H1 (cell line): ENCODE measurements around the gene IL1RAPL1. TPM values are rescaled to one million over a fixed set of nuclear protein-coding genes. Genes with fewer than 3 reads are reported as not detected.

Experiments
- CTCF ChIA-PET: fragments of 300-600 bp; sonication (Branson Sonifier 250); formaldehyde crosslinking; loops from one replicate; lab custom pipeline; 2021; ENCODE audit not compliant: partially characterized antibody; lab: Charles Lee
- POLR2A ChIA-PET: fragments of 300-600 bp; sonication (Branson Sonifier 250); formaldehyde crosslinking; loops from one replicate; lab custom pipeline; 2021; ENCODE audit warnings: inconsistent platforms; ENCODE audit not compliant: partially characterized antibody; lab: Charles Lee
- DNase-seq, 2 experiments: peaks; one replicate each; pipeline versions ENCODE4 v3.0.0 to v3.0.0-alpha.2; 2010 to 2022; ENCODE audit warnings: low spot score in 2 of 2, low read depth in 1 of 2, mixed read lengths in 1 of 2
- FAIRE-seq: peaks from 2 replicates; lab custom pipeline; 2011; peaks lifted over from hg19 to GRCh38; lab: Jason Lieb, UNC
- H2AFZ ChIP-seq: 2 replicates; pipeline ENCODE4 v1.8.1; 2012; ENCODE audit warnings: low read length, inconsistent platforms
- H2AK5ac ChIP-seq: 2 replicates; pipeline ENCODE4 v1.6.1; 2013; ENCODE audit warnings: low read depth, low read length
- H2BK120ac ChIP-seq: replicated peaks from 2 replicates; pipeline ENCODE3; 2013; ENCODE audit warnings: low read depth, low read length, inconsistent platforms
- H2BK12ac ChIP-seq: 2 replicates; pipeline ENCODE4 v1.6.1; 2013; ENCODE audit warnings: low read depth, low read length
- H2BK15ac ChIP-seq: 2 replicates; pipeline ENCODE4 v1.6.1; 2013; ENCODE audit warnings: low read length
- H2BK20ac ChIP-seq: 2 replicates; pipeline ENCODE4 v1.6.1; 2013; ENCODE audit warnings: low read length
- H2BK5ac ChIP-seq: 2 replicates; pipeline ENCODE4 v1.6.1; 2013; ENCODE audit warnings: low read depth, low read length
- H3K14ac ChIP-seq: 2 replicates; pipeline ENCODE4 v1.6.1; 2013; ENCODE audit warnings: inconsistent platforms; ENCODE audit not compliant: insufficient read length
- H3K18ac ChIP-seq: 2 replicates; pipeline ENCODE4 v1.6.1; 2013; ENCODE audit warnings: low read length; ENCODE audit errors: extremely low read depth
- H3K23ac ChIP-seq: 2 replicates; pipeline ENCODE4 v1.6.1; 2013; ENCODE audit warnings: inconsistent platforms; ENCODE audit not compliant: insufficient read length
- H3K23me2 ChIP-seq: 2 replicates; pipeline ENCODE4 v1.6.1; 2013; ENCODE audit warnings: low read depth, low read length
- H3K27ac ChIP-seq: 2 replicates; pipeline ENCODE4 v1.6.1; 2011; ENCODE audit warnings: low read depth, low read length, inconsistent platforms
- H3K27me3 ChIP-seq, 4 experiments: replicated peaks in 1 of 4; 1 replicate in 1 of 4; 2 replicates in 3 of 4; pipeline versions ENCODE4 v1.6.1 to v1.8.1; 2011 to 2013; ENCODE audit warnings: low read length in 3 of 4, mild to moderate bottlenecking in 3 of 4, inconsistent platforms in 2 of 4, mixed read lengths in 2 of 4, moderate library complexity in 1 of 4; ENCODE audit not compliant: control insufficient read depth in 3 of 4, insufficient read depth in 3 of 4; ENCODE audit errors: extremely low read depth in 1 of 4
- H3K36me3 ChIP-seq, 4 experiments: 2 replicates each; pipeline versions ENCODE4 v1.6.1 to v1.8.1; 2011 to 2013; ENCODE audit warnings: mild to moderate bottlenecking in 4 of 4, low read length in 3 of 4, moderate library complexity in 2 of 4, control low read depth in 1 of 4, inconsistent platforms in 1 of 4; ENCODE audit not compliant: insufficient read depth in 4 of 4, control insufficient read depth in 2 of 4
- H3K4ac ChIP-seq: replicated peaks from 2 replicates; pipeline ENCODE3; 2013; ENCODE audit warnings: low read length, low read depth, mixed read lengths, inconsistent platforms; ENCODE audit not compliant: insufficient read length
- H3K4me1 ChIP-seq, 4 experiments: replicated peaks in 1 of 4; 1 replicate in 1 of 4; 2 replicates in 3 of 4; pipeline versions ENCODE4 v1.6.1 to v1.8.1; 2011 to 2013; ENCODE audit warnings: low read length in 3 of 4, inconsistent platforms in 2 of 4, mixed read lengths in 1 of 4; ENCODE audit not compliant: insufficient read depth in 4 of 4, control insufficient read depth in 3 of 4
- H3K4me2 ChIP-seq, 2 experiments: 2 replicates each; pipeline versions ENCODE4 v1.6.1 to v1.8.1; 2011 to 2013; ENCODE audit warnings: low read depth in 2 of 2, low read length in 2 of 2, control low read depth in 1 of 2, inconsistent platforms in 1 of 2, mild to moderate bottlenecking in 1 of 2; ENCODE audit not compliant: insufficient read depth in 1 of 2
- H3K4me3 ChIP-seq, 4 experiments: fragments of 200-600, 300-600 bp in 1 of 4; sonication (generic), shearing (Covaris generic), sonication (Bioruptor Twin) in 1 of 4; 2 replicates each; pipeline versions ENCODE4 v1.5.1 to v1.8.1; 2011 to 2016; ENCODE audit warnings: low read length in 4 of 4, low read depth in 3 of 4, control low read depth in 2 of 4, inconsistent platforms in 2 of 4, mild to moderate bottlenecking in 2 of 4, mixed read lengths in 1 of 4, moderate library complexity in 1 of 4; ENCODE audit not compliant: insufficient read depth in 2 of 4; ENCODE audit errors: extremely low read depth in 1 of 4
- H3K56ac ChIP-seq: replicated peaks from 2 replicates; pipeline ENCODE3; 2013; ENCODE audit warnings: low read depth, mild to moderate bottlenecking, mixed read lengths, low read length, inconsistent platforms; ENCODE audit not compliant: insufficient read length
- H3K79me1 ChIP-seq: 2 replicates; pipeline ENCODE4 v1.6.1; 2013; ENCODE audit warnings: low read depth, low read length, control low read depth
- H3K79me2 ChIP-seq, 2 experiments: 2 replicates each; pipeline versions ENCODE4 v1.6.1 to v1.8.1; 2012 to 2013; ENCODE audit warnings: low read length in 2 of 2, mild to moderate bottlenecking in 2 of 2, inconsistent platforms in 1 of 2; ENCODE audit not compliant: insufficient read depth in 2 of 2, control insufficient read depth in 1 of 2
- H3K9ac ChIP-seq, 4 experiments: replicated peaks in 1 of 4; 1 replicate in 1 of 4; 2 replicates in 3 of 4; pipeline versions ENCODE4 v1.6.1 to v1.8.1; 2011 to 2013; ENCODE audit warnings: low read depth in 3 of 4, low read length in 3 of 4, control low read depth in 2 of 4, mild to moderate bottlenecking in 2 of 4, moderate library complexity in 2 of 4, inconsistent platforms in 1 of 4; ENCODE audit errors: extremely low read depth in 1 of 4
- H3K9me3 ChIP-seq, 2 experiments: 2 replicates each; pipeline versions ENCODE4 v1.6.1 to v1.8.1; 2012 to 2013; ENCODE audit warnings: mild to moderate bottlenecking in 2 of 2, moderate library complexity in 2 of 2, control low read depth in 1 of 2, inconsistent platforms in 1 of 2, low read depth in 1 of 2, low read length in 1 of 2, mixed read lengths in 1 of 2; ENCODE audit not compliant: insufficient read depth in 2 of 2
- H4K20me1 ChIP-seq, 2 experiments: replicated peaks in 1 of 2; 2 replicates each; pipeline versions ENCODE3 to v1.8.1; 2011 to 2013; ENCODE audit warnings: inconsistent platforms in 2 of 2, low read length in 2 of 2, mild to moderate bottlenecking in 1 of 2; ENCODE audit not compliant: insufficient read depth in 2 of 2, control insufficient read depth in 1 of 2
- H4K5ac ChIP-seq: 2 replicates; pipeline ENCODE4 v1.6.1; 2013; ENCODE audit warnings: low read length, low read depth, mixed read lengths, inconsistent platforms; ENCODE audit not compliant: insufficient read length
- H4K8ac ChIP-seq: 2 replicates; pipeline ENCODE4 v1.8.0; 2013; ENCODE audit warnings: mild to moderate bottlenecking, moderate library complexity, low read length, inconsistent platforms; ENCODE audit not compliant: insufficient read depth; ENCODE audit errors: extremely low read depth
- H4K91ac ChIP-seq: replicated peaks from 2 replicates; pipeline ENCODE3; 2013; ENCODE audit warnings: low read length, mixed read lengths, inconsistent platforms; ENCODE audit not compliant: insufficient read length
- EZH2 ChIP-seq: fragments of 200-600 bp; sonication (generic); IDR thresholded peaks from 2 replicates; pipeline ENCODE4 v1.7.1; 2012; ENCODE audit warnings: low read depth, mild to moderate bottlenecking, moderate library complexity, low read length, inconsistent platforms; ENCODE audit not compliant: severe bottlenecking
- RBBP5 ChIP-seq: IDR thresholded peaks from 2 replicates; pipeline ENCODE4 v1.7.1; 2012; ENCODE audit warnings: low read depth, mild to moderate bottlenecking, inconsistent platforms, low read length, moderate library complexity, borderline replicate concordance
- SIX5 ChIP-seq: IDR thresholded peaks from 2 replicates; pipeline ENCODE4 v1.6.1; 2011; ENCODE audit warnings: mild to moderate bottlenecking, low read depth, low read length
- TAF1 ChIP-seq: IDR thresholded peaks from 2 replicates; pipeline ENCODE4 v1.6.1; 2011; ENCODE audit warnings: mild to moderate bottlenecking, low read depth, low read length
- WGBS, 2 experiments: shearing (Covaris generic) in 1 of 2; methylation state at CpG; one replicate each; pipeline versions ENCODE4 v1.1.6 to v1.1.7; 2013 to 2015; ENCODE audit warnings: low lambda C conversion rate in 2 of 2, mixed read lengths in 2 of 2, inconsistent platforms in 1 of 2, low coverage in 1 of 2, missing lambda C conversion rate in 1 of 2; ENCODE audit not compliant: insufficient replicate concordance in 2 of 2, insufficient coverage in 1 of 2, insufficient read length in 1 of 2; ENCODE audit errors: extremely low coverage in 1 of 2, missing lambda C conversion rate in 1 of 2; 5-methylcytosine and 5-hydroxymethylcytosine counted together
- polyA plus RNA-seq, 7 experiments: library from polyadenylated mRNA; depleted of rRNA in 3 of 7; stranded (reverse) in 5 of 7; unstranded in 2 of 7; fragments of >200 nt in 5 of 7; fragments of 200-250 nt in 2 of 7; gene quantifications; 1 replicate in 5 of 7; 2 replicates in 1 of 7; 4 replicates in 1 of 7; pipeline versions ENCODE4 v1.2.1 to v1.2.3, GENCODE V29; 2011 to 2013; ENCODE audit warnings: missing spikeins in 2 of 7, mixed read lengths in 2 of 7
- total RNA-seq: library from RNA; stranded (reverse); fragmentation: NEBNext Ultra II Directional; extraction: Animal tissue kit (Norgen Biotek cat#: 25700); gene quantifications from 2 replicates; pipeline ENCODE4 v1.2.1, GENCODE V29; 2021

Gene IL1RAPL1
- total and polyA plus RNA-seq, 2 of the 8 experiments (the other 6 are each of a cell fraction or from before 2014, with no cell fraction given): 0.11 to 0.35 TPM

DNA sequence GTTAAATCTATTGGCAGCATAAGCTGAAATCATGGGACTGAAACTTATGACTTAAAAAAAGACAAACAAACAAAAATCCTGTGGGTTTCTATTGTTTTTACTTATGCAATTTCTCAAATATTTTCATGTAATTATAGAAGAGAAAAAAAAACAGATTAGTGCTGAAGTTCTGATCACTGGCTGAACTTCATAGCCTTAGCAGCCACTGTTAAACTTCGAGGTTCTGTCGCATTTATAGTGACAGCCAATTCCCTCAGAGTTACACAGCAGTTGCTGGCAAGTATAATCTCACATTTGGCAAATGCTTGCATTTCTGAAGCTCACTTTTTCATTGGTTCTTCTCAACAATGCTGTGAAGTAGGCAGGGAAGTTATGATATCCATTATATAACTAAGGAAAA, 879.2 kb downstream of the IL1RAPL1 start:
- H4K5ac ChIP-seq: no peak overlapping the region
- H2BK15ac ChIP-seq: no peak overlapping the region
- H3K4me3 ChIP-seq: no peak overlapping the region
- no peaks in the 10 kb centered on the region for H3K9me3 ChIP-seq
- POLR2A ChIA-PET: no interaction called here
- WGBS, 2 experiments: 80% methylated on average over 2 of the region's 2 CpGs; no CpG with 5 or more reads in 1 of the 2 experiments
- DNase-seq: no peak
- H3K9ac ChIP-seq: no peak overlapping the region
- H3K27me3 ChIP-seq: no peaks in the 10 kb centered on the region
- no peak overlapping the region for H3K56ac ChIP-seq
- H3K79me2 ChIP-seq: no peaks in the 10 kb centered on the region
- no peak overlapping the region for H2BK20ac ChIP-seq
- no peak overlapping the region for H3K23ac ChIP-seq
- no peak for FAIRE-seq
- no peak overlapping the region for H2BK12ac ChIP-seq
- no peak overlapping the region for H3K27ac ChIP-seq
- no peak overlapping the region for H3K4ac ChIP-seq
- peaks cover 0 to 2% (median 0%) of the 10 kb centered on the region in 4 experiments; a peak in 1 of 7 replicates for H3K4me1 ChIP-seq
- H2BK120ac ChIP-seq: no peak overlapping the region
- no peaks in the 10 kb centered on the region for H3K23me2 ChIP-seq
- TF ChIP-seq EZH2 (no peak), SIX5 (no peak), TAF1 (no peak), RBBP5 (no peak)
- no peak overlapping the region for H3K14ac ChIP-seq
- H4K8ac ChIP-seq: no peak overlapping the region
- no peak overlapping the region for H4K91ac ChIP-seq
- no peaks in the 10 kb centered on the region for H3K79me1 ChIP-seq
- H2BK5ac ChIP-seq: no peak overlapping the region
- no peaks in the 10 kb centered on the region for H4K20me1 ChIP-seq
- no peak overlapping the region for H2AK5ac ChIP-seq
- CTCF ChIA-PET: interaction anchor here (1.0 kb wide), 1 partner anchor 12 kb away, joined by 7 read pairs; no protein-coding TSS in a partner anchor
- H3K18ac ChIP-seq: no peak overlapping the region
- no peak overlapping the region for H3K4me2 ChIP-seq
- no peak overlapping the region for H2AFZ ChIP-seq
- no peaks in the 10 kb centered on the region for H3K36me3 ChIP-seq
